WTC11 (cell line): ENCODE data around the gene BCOR. TPM values are rescaled to one million over a fixed set of nuclear protein-coding genes. Genes with fewer than 3 reads are reported as not detected.

ENCODE experiments used
- ATAC-seq: fragments of 200-7000 bp; cut with Tn5 transposase; 2 replicates; pipeline ENCODE4 v1.10.0; 2021; ENCODE audit warnings: mild to moderate bottlenecking, moderate library complexity
- CTCF ChIA-PET: fragments of 300-600 bp; sonication (Branson Sonifier 250); formaldehyde crosslinking; loops from one replicate; lab custom pipeline; 2021; ENCODE audit warnings: antibody characterized with exemption; lab: Charles Lee
- POLR2A ChIA-PET: fragments of 350-600 bp; sonication (Branson Sonifier 250); formaldehyde crosslinking; loops from one replicate; lab custom pipeline; 2021; ENCODE audit warnings: antibody characterized with exemption; lab: Charles Lee
- DNase-seq: peaks from one replicate; pipeline ENCODE4 v3.0.0; 2021; ENCODE audit warnings: low spot score
- H3K27ac Mint-ChIP-seq: 2 replicates; pipeline ENCODE4 v1.8.0; 2021; ENCODE audit warnings: mixed read lengths
- H3K27me3 Mint-ChIP-seq: 2 replicates; pipeline ENCODE4 v1.8.0; 2021; ENCODE audit warnings: low read depth, mild to moderate bottlenecking, moderate library complexity, mixed read lengths
- H3K36me3 Mint-ChIP-seq: 2 replicates; pipeline ENCODE4 v1.8.0; 2021; ENCODE audit warnings: mixed read lengths
- H3K4me1 Mint-ChIP-seq: 2 replicates; pipeline ENCODE4 v1.8.0; 2022; ENCODE audit warnings: mixed read lengths
- H3K4me3 Mint-ChIP-seq: 2 replicates; pipeline ENCODE4 v1.8.0; 2021; ENCODE audit warnings: mild to moderate bottlenecking, moderate library complexity, mixed read lengths
- H3K9me3 Mint-ChIP-seq: 2 replicates; pipeline ENCODE4 v1.8.0; 2021; ENCODE audit warnings: mixed read lengths
- ATF1 ChIP-seq: sonication (generic); formaldehyde crosslinking; IDR thresholded peaks from 2 replicates; pipeline ENCODE4 v1.8.1; 2023; ENCODE audit warnings: mild to moderate bottlenecking, moderate library complexity, missing genetic modification reagents
- CBFB ChIP-seq: sonication (generic); formaldehyde crosslinking; IDR thresholded peaks from 2 replicates; pipeline ENCODE4 v1.8.1; 2022; ENCODE audit warnings: mild to moderate bottlenecking, low read depth, missing genetic modification reagents
- ELF4 ChIP-seq: sonication (generic); formaldehyde crosslinking; IDR thresholded peaks from 2 replicates; pipeline ENCODE4 v1.8.1; 2022; ENCODE audit warnings: low read depth, mild to moderate bottlenecking, moderate library complexity, missing genetic modification reagents
- NFYB ChIP-seq: sonication (generic); formaldehyde crosslinking; conservative IDR thresholded peaks from 2 replicates; pipeline ENCODE4 v1.8.0; 2022; ENCODE audit warnings: low read depth, missing genetic modification reagents
- NR1H2 ChIP-seq: sonication (generic); formaldehyde crosslinking; IDR thresholded peaks from 2 replicates; pipeline ENCODE4 v1.9.0; 2021; ENCODE audit warnings: mild to moderate bottlenecking, moderate library complexity, missing genetic modification reagents
- NR2C2 ChIP-seq: sonication (generic); formaldehyde crosslinking; IDR thresholded peaks from 2 replicates; pipeline ENCODE4 v1.8.0; 2022; ENCODE audit warnings: mild to moderate bottlenecking, missing genetic modification reagents
- SMAD3 ChIP-seq: sonication (generic); formaldehyde crosslinking; IDR thresholded peaks from 2 replicates; pipeline ENCODE4 v1.8.0; 2022; ENCODE audit warnings: missing genetic modification reagents, mild to moderate bottlenecking, borderline replicate concordance
- SMAD4 ChIP-seq: sonication (generic); formaldehyde crosslinking; IDR thresholded peaks from 2 replicates; pipeline ENCODE4 v1.8.0; 2022; ENCODE audit warnings: mild to moderate bottlenecking, missing genetic modification reagents
- SP1 ChIP-seq: sonication (generic); formaldehyde crosslinking; conservative IDR thresholded peaks from 2 replicates; pipeline ENCODE4 v1.8.1; 2022; ENCODE audit warnings: missing genetic modification reagents
- TEAD1 ChIP-seq: sonication (generic); formaldehyde crosslinking; IDR thresholded peaks from 2 replicates; pipeline ENCODE4 v1.8.0; 2022; ENCODE audit warnings: mild to moderate bottlenecking, missing genetic modification reagents
- TEAD4 ChIP-seq: sonication (generic); formaldehyde crosslinking; IDR thresholded peaks from 2 replicates; pipeline ENCODE4 v1.8.0; 2022; ENCODE audit warnings: mild to moderate bottlenecking, missing genetic modification reagents
- ZNF423 ChIP-seq: fragments of 250-450 bp; sonication (Bioruptor Pico); IDR thresholded peaks from 2 replicates; pipeline ENCODE4 v2.1.2; 2022; ENCODE audit warnings: mild to moderate bottlenecking, moderate library complexity
- total RNA-seq: library from RNA; stranded (reverse); gene quantifications from 3 replicates; pipeline ENCODE4 v1.2.3, GENCODE V29; 2021
- TF ChIP-seq, protein P1 (sequence below): sonication (generic); formaldehyde crosslinking; IDR thresholded peaks from 2 replicates; pipeline ENCODE4 v1.8.1; 2023; ENCODE audit warnings: mild to moderate bottlenecking, missing genetic modification reagents, moderate library complexity
- TF ChIP-seq, protein P2 (sequence below): sonication (generic); formaldehyde crosslinking; conservative IDR thresholded peaks from 2 replicates; pipeline ENCODE4 v1.8.1; 2022; ENCODE audit warnings: mild to moderate bottlenecking, missing genetic modification reagents
- TF ChIP-seq, protein P3 (sequence below): sonication (generic); formaldehyde crosslinking; IDR thresholded peaks from 2 replicates; pipeline ENCODE4 v1.8.0; 2023; ENCODE audit warnings: missing genetic modification reagents, mild to moderate bottlenecking, borderline replicate concordance
- TF ChIP-seq, protein P4 (sequence below): fragments of 250-450 bp; sonication (Bioruptor Pico); IDR thresholded peaks from 2 replicates; pipeline ENCODE4 v2.1.2; 2022; ENCODE audit warnings: mild to moderate bottlenecking, moderate library complexity

Gene BCOR
- total RNA-seq, 1 experiment from 2014 or later: 44.5 TPM

DNA sequence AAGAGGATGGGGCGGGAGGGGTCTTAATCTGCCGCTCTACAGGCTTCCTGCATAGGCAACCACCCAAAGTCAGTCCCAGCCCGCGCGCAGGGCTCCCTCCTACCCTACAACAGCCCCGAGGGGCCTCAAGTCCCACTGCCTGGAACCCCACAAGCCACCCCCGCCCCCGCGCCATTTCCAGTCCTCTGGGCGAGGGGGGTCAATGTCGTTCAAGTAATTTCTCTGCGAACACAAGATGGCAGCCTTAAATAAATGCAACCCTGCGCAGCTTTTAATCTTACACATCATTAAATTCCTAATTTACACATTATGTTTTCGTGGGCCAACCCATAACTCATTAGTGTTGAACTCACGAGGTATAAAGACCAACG, 92.9 kb downstream of the BCOR start (continued):
- TF ChIP-seq, protein P1, sequence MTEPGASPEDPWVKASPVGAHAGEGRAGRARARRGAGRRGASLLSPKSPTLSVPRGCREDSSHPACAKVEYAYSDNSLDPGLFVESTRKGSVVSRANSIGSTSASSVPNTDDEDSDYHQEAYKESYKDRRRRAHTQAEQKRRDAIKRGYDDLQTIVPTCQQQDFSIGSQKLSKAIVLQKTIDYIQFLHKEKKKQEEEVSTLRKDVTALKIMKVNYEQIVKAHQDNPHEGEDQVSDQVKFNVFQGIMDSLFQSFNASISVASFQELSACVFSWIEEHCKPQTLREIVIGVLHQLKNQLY (CRISPR knock-in tag): no peak
- no peak for TF ChIP-seq SMAD3

DNA sequence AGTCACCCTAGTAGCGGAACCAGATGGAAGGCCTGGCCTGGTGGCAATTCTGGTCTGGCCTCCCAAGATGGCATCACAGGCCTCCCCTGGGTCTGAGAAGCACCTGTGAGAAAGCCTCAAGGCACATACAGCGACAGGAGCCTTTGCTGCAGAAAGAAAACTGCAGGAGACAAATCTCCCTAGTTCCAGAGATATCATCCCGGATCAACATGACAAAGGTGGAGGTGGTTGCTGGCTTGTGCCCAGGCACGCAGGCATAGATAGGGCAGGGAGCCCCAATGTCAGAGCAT, 93.6 kb downstream of the BCOR start:
- Mint-ChIP-seq H3K27me3 (peaks cover 59% of the 10 kb centered on the region), H3K36me3 (peaks cover under 1% of the 10 kb centered on the region; the same call in 1 of the 2 replicates), H3K9me3 (no peaks in the 10 kb centered on the region), H3K27ac (peak overlapping the region; percentile 94), H3K4me3 (peak overlapping the region; percentile 58), H3K4me1 (peaks cover 32% of the 10 kb centered on the region)
- ATAC-seq: peak; percentile 25
- 0 out of 2 replicates have a peak, but pooled peaks have one; percentile 33 for TF ChIP-seq TEAD1 (CRISPR knock-in tag)
- TF ChIP-seq NR2C2 (CRISPR knock-in tag): no peak
- CTCF ChIA-PET: no interaction called here
- DNase-seq: no peak
- POLR2A ChIA-PET: no interaction called here

DNA sequence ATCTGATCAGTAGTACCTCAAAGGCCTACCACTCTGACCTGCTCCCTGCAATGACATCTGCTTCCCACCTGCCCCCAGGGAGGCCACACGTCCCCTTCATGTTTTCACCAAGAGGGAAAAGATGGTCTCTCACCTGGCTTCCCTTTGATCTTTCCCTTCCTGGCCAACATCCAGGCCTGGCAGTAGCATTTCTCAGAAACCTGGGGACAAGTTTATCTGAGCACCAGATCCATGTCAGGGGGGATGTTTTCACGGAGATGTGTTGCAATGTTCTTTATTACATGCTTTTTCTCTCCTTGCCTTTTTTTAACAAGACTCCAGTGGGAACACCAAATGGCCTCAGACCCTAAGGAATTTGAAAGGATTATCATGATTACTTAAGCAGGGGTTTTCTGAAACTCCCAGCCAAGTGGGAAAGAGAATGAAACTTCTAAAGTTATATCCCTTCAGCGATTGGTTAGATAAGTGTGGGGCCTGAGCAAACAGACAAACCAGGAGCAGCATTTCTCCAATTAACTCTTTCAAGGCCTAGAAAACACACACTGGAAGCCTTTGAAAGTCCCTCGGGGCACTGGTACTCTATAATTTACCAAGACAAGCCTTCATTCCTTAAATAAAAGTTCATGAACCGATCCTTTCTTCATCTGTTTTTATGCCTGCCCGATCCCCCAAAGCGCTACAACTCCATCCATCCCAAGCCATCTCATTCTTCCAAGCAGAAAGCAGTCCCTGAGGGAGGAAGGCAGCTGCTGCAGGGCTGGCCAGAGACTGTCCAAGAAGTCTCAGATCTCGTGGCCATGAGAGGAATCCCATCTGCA, 94.1 kb downstream of the BCOR start:
- ATAC-seq (no peak), DNase-seq (no peak)
- H3K4me1 Mint-ChIP-seq: peaks cover 32% of the 10 kb centered on the region
- POLR2A ChIA-PET: no interaction called here
- H3K27me3 Mint-ChIP-seq: peaks cover 58% of the 10 kb centered on the region
- peak overlapping the region; percentile 58 for H3K4me3 Mint-ChIP-seq
- TF ChIP-seq CBFB (no peak), NR1H2 (no peak), NFYB (CRISPR knock-in tag) (no peak), ELF4 (no peak), ZNF423 (CRISPR knock-in tag) (no peak), SMAD4 (CRISPR knock-in tag) (no peak), SP1 (CRISPR knock-in tag) (no peak), TEAD4 (CRISPR knock-in tag) (no peak), ATF1 (CRISPR knock-in tag) (no peak)
- TF ChIP-seq, protein P2, sequence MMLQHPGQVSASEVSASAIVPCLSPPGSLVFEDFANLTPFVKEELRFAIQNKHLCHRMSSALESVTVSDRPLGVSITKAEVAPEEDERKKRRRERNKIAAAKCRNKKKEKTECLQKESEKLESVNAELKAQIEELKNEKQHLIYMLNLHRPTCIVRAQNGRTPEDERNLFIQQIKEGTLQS (CRISPR knock-in tag): no peak
- TF ChIP-seq, protein P3, sequence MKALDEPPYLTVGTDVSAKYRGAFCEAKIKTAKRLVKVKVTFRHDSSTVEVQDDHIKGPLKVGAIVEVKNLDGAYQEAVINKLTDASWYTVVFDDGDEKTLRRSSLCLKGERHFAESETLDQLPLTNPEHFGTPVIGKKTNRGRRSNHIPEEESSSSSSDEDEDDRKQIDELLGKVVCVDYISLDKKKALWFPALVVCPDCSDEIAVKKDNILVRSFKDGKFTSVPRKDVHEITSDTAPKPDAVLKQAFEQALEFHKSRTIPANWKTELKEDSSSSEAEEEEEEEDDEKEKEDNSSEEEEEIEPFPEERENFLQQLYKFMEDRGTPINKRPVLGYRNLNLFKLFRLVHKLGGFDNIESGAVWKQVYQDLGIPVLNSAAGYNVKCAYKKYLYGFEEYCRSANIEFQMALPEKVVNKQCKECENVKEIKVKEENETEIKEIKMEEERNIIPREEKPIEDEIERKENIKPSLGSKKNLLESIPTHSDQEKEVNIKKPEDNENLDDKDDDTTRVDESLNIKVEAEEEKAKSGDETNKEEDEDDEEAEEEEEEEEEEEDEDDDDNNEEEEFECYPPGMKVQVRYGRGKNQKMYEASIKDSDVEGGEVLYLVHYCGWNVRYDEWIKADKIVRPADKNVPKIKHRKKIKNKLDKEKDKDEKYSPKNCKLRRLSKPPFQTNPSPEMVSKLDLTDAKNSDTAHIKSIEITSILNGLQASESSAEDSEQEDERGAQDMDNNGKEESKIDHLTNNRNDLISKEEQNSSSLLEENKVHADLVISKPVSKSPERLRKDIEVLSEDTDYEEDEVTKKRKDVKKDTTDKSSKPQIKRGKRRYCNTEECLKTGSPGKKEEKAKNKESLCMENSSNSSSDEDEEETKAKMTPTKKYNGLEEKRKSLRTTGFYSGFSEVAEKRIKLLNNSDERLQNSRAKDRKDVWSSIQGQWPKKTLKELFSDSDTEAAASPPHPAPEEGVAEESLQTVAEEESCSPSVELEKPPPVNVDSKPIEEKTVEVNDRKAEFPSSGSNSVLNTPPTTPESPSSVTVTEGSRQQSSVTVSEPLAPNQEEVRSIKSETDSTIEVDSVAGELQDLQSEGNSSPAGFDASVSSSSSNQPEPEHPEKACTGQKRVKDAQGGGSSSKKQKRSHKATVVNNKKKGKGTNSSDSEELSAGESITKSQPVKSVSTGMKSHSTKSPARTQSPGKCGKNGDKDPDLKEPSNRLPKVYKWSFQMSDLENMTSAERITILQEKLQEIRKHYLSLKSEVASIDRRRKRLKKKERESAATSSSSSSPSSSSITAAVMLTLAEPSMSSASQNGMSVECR (CRISPR knock-in tag): no peak
- TF ChIP-seq, protein P4, sequence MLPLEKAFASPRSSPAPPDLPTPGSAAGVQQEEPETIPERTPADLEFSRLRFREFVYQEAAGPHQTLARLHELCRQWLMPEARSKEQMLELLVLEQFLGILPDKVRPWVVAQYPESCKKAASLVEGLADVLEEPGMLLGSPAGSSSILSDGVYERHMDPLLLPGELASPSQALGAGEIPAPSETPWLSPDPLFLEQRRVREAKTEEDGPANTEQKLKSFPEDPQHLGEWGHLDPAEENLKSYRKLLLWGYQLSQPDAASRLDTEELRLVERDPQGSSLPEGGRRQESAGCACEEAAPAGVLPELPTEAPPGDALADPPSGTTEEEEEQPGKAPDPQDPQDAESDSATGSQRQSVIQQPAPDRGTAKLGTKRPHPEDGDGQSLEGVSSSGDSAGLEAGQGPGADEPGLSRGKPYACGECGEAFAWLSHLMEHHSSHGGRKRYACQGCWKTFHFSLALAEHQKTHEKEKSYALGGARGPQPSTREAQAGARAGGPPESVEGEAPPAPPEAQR (CRISPR knock-in tag): no peak
- H3K36me3 Mint-ChIP-seq: peaks cover 6% of the 10 kb centered on the region
- no peaks in the 10 kb centered on the region for H3K9me3 Mint-ChIP-seq
- H3K27ac Mint-ChIP-seq: peak overlapping the region; percentile 94
- CTCF ChIA-PET: no interaction called here
